ENCODE measurements around the gene FAM170B.

DNA sequence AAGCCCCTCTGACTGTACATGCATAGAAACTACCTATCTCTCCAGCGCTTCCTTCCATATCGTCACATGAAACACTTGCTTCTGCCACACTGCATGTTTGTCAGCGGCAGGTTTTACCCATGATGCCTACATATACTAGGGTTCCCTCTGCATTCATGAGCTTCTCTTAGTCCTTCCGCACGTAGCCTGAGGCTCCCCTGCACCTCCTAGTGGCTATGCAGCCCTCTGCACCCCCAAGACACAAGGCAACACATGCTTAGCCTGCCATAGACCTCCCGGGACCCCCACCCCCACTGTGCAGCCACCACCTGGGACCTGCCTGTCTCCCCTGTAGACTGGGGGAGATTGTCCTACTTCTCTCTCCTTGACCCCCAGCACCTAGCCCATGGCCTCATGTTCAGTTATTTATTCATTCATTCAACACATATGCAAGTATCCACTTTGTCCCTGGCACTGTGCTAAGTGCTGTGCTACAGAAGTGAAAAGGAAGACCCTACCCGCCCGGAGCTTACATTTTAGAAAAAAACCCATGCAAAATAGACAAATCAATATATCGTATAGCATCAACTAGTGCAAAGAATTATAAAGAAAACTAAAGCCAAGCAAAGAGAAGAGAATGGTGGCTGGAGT is 30.9 kb upstream of the FAM170B start:
- TF ChIP-seq POLR2A (IDR thresholded peaks at IDR 0.05; ENCODE audit: low read depth, low read length) = no peak
- no peak for TF ChIP-seq POLR2AphosphoS5 (IDR thresholded peaks at IDR 0.05; ENCODE audit: low read depth, low read length)

Data from GM12892 (cell line).